ENCODE measurements around the gene ATAD5. TPM values are rescaled to one million over a fixed set of nuclear protein-coding genes. Genes with fewer than 3 reads are reported as not detected.

The ATAD5 gene
- total RNA-seq, 1 donor from 2014 or later: 36.2 TPM

GRCh38 chr17:30913955-30914354, 82.2 kb downstream of the ATAD5 start:
- no peaks in the 10 kb centered on the region for H3K4me1 ChIP-seq
- no peaks in the 10 kb centered on the region for H3K9me3 ChIP-seq (ENCODE audit: low read depth)
- Mint-ChIP-seq H3K27me3 (ENCODE audit: insufficient read depth, low read depth) (peaks cover 2% of the 10 kb centered on the region), H3K4me3 (no peak overlapping the region), H3K36me3 (no peaks in the 10 kb centered on the region), H3K9me3 (no peaks in the 10 kb centered on the region), H3K27ac (no peak overlapping the region), H3K4me1 (no peaks in the 10 kb centered on the region)
- no peaks in the 10 kb centered on the region for H3F3A ChIP-seq (ENCODE audit: low read depth)
- no peak overlapping the region for H3K27ac ChIP-seq
- DNase-seq (ENCODE audit: low spot score): no peak
- no peak overlapping the region for H2AFZ ChIP-seq (replicated peaks)
- no peak overlapping the region for H3K4me3 ChIP-seq
- TF ChIP-seq EZH2 (IDR thresholded peaks at IDR 0.05): no peak
- no peak for TF ChIP-seq CTCF (IDR thresholded peaks at IDR 0.05)
- no peak for TF ChIP-seq EZH2phosphoT487 (IDR thresholded peaks at IDR 0.05)
- no peak overlapping the region for H3K9ac ChIP-seq
- H4K20me1 ChIP-seq (ENCODE audit: low read depth): no peaks in the 10 kb centered on the region
- peaks cover 9% of the 10 kb centered on the region for H3K27me3 ChIP-seq
- no peaks in the 10 kb centered on the region for H3K36me3 ChIP-seq
- H3K4me2 ChIP-seq: no peak overlapping the region
- no peaks in the 10 kb centered on the region for H3K79me2 ChIP-seq (ENCODE audit: low read depth)

DNA sequence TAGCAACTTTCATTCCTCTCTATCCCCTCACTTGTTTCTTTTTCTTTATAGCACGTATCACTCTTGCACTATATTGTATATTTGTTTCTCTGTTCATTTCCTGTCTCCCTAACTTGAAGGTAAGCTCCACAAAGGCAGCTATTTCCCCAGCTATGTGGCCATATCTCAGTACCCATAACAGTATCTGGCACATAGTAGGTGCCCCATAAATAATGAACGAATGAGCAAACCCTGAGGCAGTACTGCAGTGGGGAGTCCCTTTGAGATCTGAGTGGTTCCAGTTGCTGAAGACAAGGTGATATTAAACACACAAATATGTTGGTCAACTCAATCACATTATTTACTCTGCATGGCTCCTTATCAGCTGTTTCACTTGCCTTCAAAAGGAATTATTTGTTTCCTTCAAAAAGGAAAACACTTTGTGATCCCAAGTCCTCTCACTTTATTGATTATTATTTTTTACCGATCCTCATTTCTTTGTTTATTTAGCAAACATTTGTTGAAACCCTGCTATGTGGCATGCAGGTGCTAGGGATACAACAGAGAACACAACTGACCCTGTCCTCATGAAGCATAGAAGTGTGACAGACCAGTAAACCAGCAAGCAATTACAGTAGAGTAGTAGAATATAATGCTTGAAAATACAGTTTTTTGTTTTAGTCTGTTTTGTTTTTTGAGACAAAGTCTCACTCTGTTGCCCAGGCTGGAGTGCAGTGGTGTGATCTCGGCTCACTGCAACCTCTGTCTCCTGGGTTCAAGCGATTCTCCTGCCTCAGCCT, 84.3 kb downstream of the ATAD5 start:
- no peak overlapping the region for H3K4me3 Mint-ChIP-seq
- H3K9ac ChIP-seq: no peak overlapping the region
- H3K9me3 ChIP-seq (ENCODE audit: low read depth): no peaks in the 10 kb centered on the region
- H3K27ac ChIP-seq: no peak overlapping the region
- H3K9me3 Mint-ChIP-seq: no peaks in the 10 kb centered on the region
- no peak overlapping the region for H2AFZ ChIP-seq (replicated peaks)
- no peaks in the 10 kb centered on the region for H4K20me1 ChIP-seq (ENCODE audit: low read depth)
- no peaks in the 10 kb centered on the region for H3K4me1 ChIP-seq
- peaks cover 9% of the 10 kb centered on the region for H3K4me1 Mint-ChIP-seq
- H3K4me2 ChIP-seq: no peak overlapping the region
- H3K27ac Mint-ChIP-seq: no peak overlapping the region
- H3K36me3 ChIP-seq: no peaks in the 10 kb centered on the region
- no peak for TF ChIP-seq CTCF (IDR thresholded peaks at IDR 0.05)
- TF ChIP-seq EZH2phosphoT487 (IDR thresholded peaks at IDR 0.05): no peak
- no peak for TF ChIP-seq EZH2 (IDR thresholded peaks at IDR 0.05)
- H3F3A ChIP-seq (ENCODE audit: low read depth): peaks cover 3% of the 10 kb centered on the region
- no peak for DNase-seq (ENCODE audit: low spot score)
- no peaks in the 10 kb centered on the region for H3K79me2 ChIP-seq (ENCODE audit: low read depth)
- no peaks in the 10 kb centered on the region for H3K36me3 Mint-ChIP-seq
- H3K27me3 Mint-ChIP-seq (ENCODE audit: insufficient read depth, low read depth): peaks cover 10% of the 10 kb centered on the region
- H3K27me3 ChIP-seq: peaks cover 19% of the 10 kb centered on the region
- H3K4me3 ChIP-seq: no peak overlapping the region

DNA sequence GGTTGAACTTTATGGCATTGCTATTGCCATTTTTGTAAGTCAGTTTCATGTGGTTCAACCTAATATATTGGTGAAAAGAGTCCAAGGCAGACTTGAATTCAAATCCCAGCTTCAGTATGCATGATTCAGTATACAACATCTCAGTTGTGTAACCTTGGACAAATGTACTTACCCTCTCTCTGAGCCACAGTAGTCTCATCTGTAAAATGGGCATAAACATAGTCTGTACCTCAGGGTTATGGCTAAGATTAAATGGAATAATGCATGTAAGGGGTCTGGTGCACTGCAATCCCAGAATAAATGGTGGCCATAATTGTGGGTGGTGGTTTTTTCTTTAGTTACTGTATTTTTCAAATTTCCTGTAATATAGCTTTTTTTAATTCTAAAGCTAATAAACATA, 85.3 kb downstream of the ATAD5 start:
- Histone ChIP-seq H3F3A (ENCODE audit: low read depth) (peaks cover 8% of the 10 kb centered on the region), H3K4me1 (no peaks in the 10 kb centered on the region), H2AFZ (replicated peaks) (no peak overlapping the region), H3K79me2 (ENCODE audit: low read depth) (no peaks in the 10 kb centered on the region), H3K4me3 (no peak overlapping the region), H3K9me3 (ENCODE audit: low read depth) (no peaks in the 10 kb centered on the region), H3K27me3 (peaks cover 29% of the 10 kb centered on the region), H3K27ac (no peak overlapping the region), H3K9ac (no peak overlapping the region), H3K36me3 (no peaks in the 10 kb centered on the region), H4K20me1 (ENCODE audit: low read depth) (no peaks in the 10 kb centered on the region), H3K4me2 (no peak overlapping the region)
- Mint-ChIP-seq H3K27me3 (ENCODE audit: insufficient read depth, low read depth) (peaks cover 15% of the 10 kb centered on the region), H3K27ac (no peak overlapping the region), H3K9me3 (no peaks in the 10 kb centered on the region), H3K36me3 (no peaks in the 10 kb centered on the region), H3K4me3 (no peak overlapping the region), H3K4me1 (peaks cover 15% of the 10 kb centered on the region)
- TF ChIP-seq CTCF (IDR thresholded peaks at IDR 0.05): no peak
- no peak for TF ChIP-seq EZH2phosphoT487 (IDR thresholded peaks at IDR 0.05)
- TF ChIP-seq EZH2 (IDR thresholded peaks at IDR 0.05): no peak
- DNase-seq (ENCODE audit: low spot score): no peak
